Parathyroid adenoma (tissue), 2 donors: Measurements from ENCODE around the gene TMF1.

Source experiments
- H2AFZ ChIP-seq: fragments of 300-600 bp; sonication (generic); one replicate; pipeline ENCODE4 v1.7.0; 2017; ENCODE audit warnings: antibody characterized with exemption, mild to moderate bottlenecking
- H3K27ac ChIP-seq: fragments of 300-600 bp; sonication (generic); one replicate; pipeline ENCODE4 v1.7.0; 2017
- H3K27me3 ChIP-seq: fragments of 300-600 bp; sonication (generic); one replicate; pipeline ENCODE4 v1.7.0; 2017; ENCODE audit warnings: low read length; ENCODE audit not compliant: control insufficient read depth, insufficient read depth
- H3K36me3 ChIP-seq: fragments of 300-600 bp; sonication (generic); one replicate; pipeline ENCODE4 v1.7.0; 2017; ENCODE audit warnings: low read length; ENCODE audit not compliant: control insufficient read depth, insufficient read depth
- H3K4me1 ChIP-seq: fragments of 300-600 bp; sonication (generic); one replicate; pipeline ENCODE4 v1.7.0; 2017; ENCODE audit warnings: control low read depth
- H3K4me2 ChIP-seq: fragments of 300-600 bp; sonication (generic); one replicate; pipeline ENCODE4 v1.7.0; 2017; ENCODE audit warnings: low read length
- H3K4me3 ChIP-seq: fragments of 300-600 bp; sonication (generic); one replicate; pipeline ENCODE4 v1.7.0; 2017; ENCODE audit warnings: low read depth, low read length
- H3K79me2 ChIP-seq: fragments of 300-600 bp; sonication (generic); one replicate; pipeline ENCODE4 v1.7.0; 2017; ENCODE audit warnings: control low read depth
- H3K9ac ChIP-seq: fragments of 300-600 bp; sonication (generic); one replicate; pipeline ENCODE4 v1.7.0; 2017; ENCODE audit warnings: mild to moderate bottlenecking
- H3K9me3 ChIP-seq: fragments of 300-600 bp; sonication (generic); one replicate; pipeline ENCODE4 v1.7.0; 2017; ENCODE audit warnings: low read length; ENCODE audit not compliant: control insufficient read depth
- CTCF ChIP-seq: fragments of 300-600 bp; sonication (generic); IDR thresholded peaks from one replicate; pipeline ENCODE4 v1.7.0; 2017; ENCODE audit warnings: antibody characterized with exemption, mild to moderate bottlenecking
- donor health status: primary hyperparathyroidism.

TMF1 gene

GRCh38 chr3:69066121-69066520 is 14.0 kb upstream of the TMF1 start:
- Histone ChIP-seq H2AFZ (no peak overlapping the region), H3K4me2 (no peak overlapping the region), H3K9me3 (no peaks in the 10 kb centered on the region), H3K36me3 (no peaks in the 10 kb centered on the region), H3K9ac (no peak overlapping the region), H3K27me3 (no peaks in the 10 kb centered on the region), H3K79me2 (no peaks in the 10 kb centered on the region), H3K4me3 (no peak overlapping the region), H3K27ac (no peak overlapping the region), H3K4me1 (no peaks in the 10 kb centered on the region)
- no peak for TF ChIP-seq CTCF

- no peak overlapping the region for H3K27ac ChIP-seq
- no peak overlapping the region for H3K9ac ChIP-seq
- H3K4me3 ChIP-seq, result no peak overlapping the region
- H3K4me2 ChIP-seq, result no peak overlapping the region
- H3K27me3 ChIP-seq, result no peaks in the 10 kb centered on the region
- no peaks in the 10 kb centered on the region for H3K9me3 ChIP-seq
- no peaks in the 10 kb centered on the region for H3K4me1 ChIP-seq
- no peak for TF ChIP-seq CTCF
- no peak overlapping the region for H2AFZ ChIP-seq
- no peaks in the 10 kb centered on the region for H3K79me2 ChIP-seq
- H3K36me3 ChIP-seq, result no peaks in the 10 kb centered on the region
These were observed 13.3 kb upstream of the TMF1 start for GRCh38 chr3:69065318-69065964.

- Histone ChIP-seq H3K4me3 (no peak overlapping the region), H3K27me3 (no peaks in the 10 kb centered on the region), H3K4me1 (no peaks in the 10 kb centered on the region), H3K27ac (no peak overlapping the region), H3K9ac (no peak overlapping the region), H3K79me2 (no peaks in the 10 kb centered on the region), H3K9me3 (no peaks in the 10 kb centered on the region), H3K4me2 (no peak overlapping the region), H2AFZ (no peak overlapping the region), H3K36me3 (no peaks in the 10 kb centered on the region)
- no peak for TF ChIP-seq CTCF
These were observed 11.5 kb upstream of the TMF1 start for GRCh38 chr3:69063636-69064035.

GRCh38 chr3:69059688-69060087 is 7.6 kb upstream of the TMF1 start:
- Histone ChIP-seq H3K36me3 (no peaks in the 10 kb centered on the region), H3K4me3 (no peak overlapping the region), H3K9ac (no peak overlapping the region), H3K4me2 (no peak overlapping the region), H3K9me3 (no peaks in the 10 kb centered on the region), H3K79me2 (no peaks in the 10 kb centered on the region), H3K4me1 (no peaks in the 10 kb centered on the region), H3K27ac (no peak overlapping the region), H3K27me3 (no peaks in the 10 kb centered on the region), H2AFZ (no peak overlapping the region)
- TF ChIP-seq CTCF, result no peak

GRCh38 chr3:69058947-69059224 is 6.8 kb upstream of the TMF1 start:
- H3K4me3 ChIP-seq, result no peak overlapping the region
- no peak overlapping the region for H3K4me2 ChIP-seq
- H3K9me3 ChIP-seq, result no peaks in the 10 kb centered on the region
- H2AFZ ChIP-seq, result no peak overlapping the region
- H3K27me3 ChIP-seq, result no peaks in the 10 kb centered on the region
- no peaks in the 10 kb centered on the region for H3K79me2 ChIP-seq
- no peak for TF ChIP-seq CTCF
- no peaks in the 10 kb centered on the region for H3K36me3 ChIP-seq
- H3K9ac ChIP-seq, result no peak overlapping the region
- no peaks in the 10 kb centered on the region for H3K4me1 ChIP-seq
- H3K27ac ChIP-seq, result no peak overlapping the region
